ENCODE results near the gene EEF1A1.
"Not testable (repeated sequence)": the region's sequence is repeated elsewhere in the genome, so short reads cannot be mapped to it uniquely, and the experiment has no call there.

The EEF1A1 gene

GRCh38 chr6:73538116-73538779 is 17.4 kb upstream of the EEF1A1 start:
- DNase-seq (ENCODE audit: low read depth in 2 of 2), result no peak

GRCh38 chr6:73537677-73538076 is 16.8 kb upstream of the EEF1A1 start:
- no peak for DNase-seq (ENCODE audit: low read depth in 2 of 2)

GRCh38 chr6:73534628-73535027 is 13.8 kb upstream of the EEF1A1 start:
- no peak for DNase-seq (ENCODE audit: low read depth in 2 of 2)

GRCh38 chr6:73532293-73532692 is 11.5 kb upstream of the EEF1A1 start:
- no peak for DNase-seq (ENCODE audit: low read depth in 2 of 2)

- no peak for DNase-seq (ENCODE audit: low read depth in 2 of 2)
Observed at GRCh38 chr6:73528897-73529296, 8.1 kb upstream of the EEF1A1 start.

- no peak for DNase-seq (ENCODE audit: low read depth in 2 of 2)
Observed at GRCh38 chr6:73525546-73526330, 4.9 kb upstream of the EEF1A1 start.

GRCh38 chr6:73523434-73524123 is 2.7 kb upstream of the EEF1A1 start:
- DNase-seq (ENCODE audit: low read depth in 2 of 2), result no peak

- DNase-seq (ENCODE audit: low read depth in 2 of 2), result peak; percentile 72 to 73
Observed at GRCh38 chr6:73521351-73521985, 636 bp upstream of the EEF1A1 start.

GRCh38 chr6:73519926-73520687 is 725 bp downstream of the EEF1A1 start:
- peak in 1 of 2 experiments; percentile 39 for DNase-seq (ENCODE audit: low read depth in 2 of 2)

- not testable (repeated sequence) for DNase-seq (ENCODE audit: low read depth in 2 of 2)
Observed at GRCh38 chr6:73518982-73519881, 1.6 kb downstream of the EEF1A1 start.

- not testable (repeated sequence) for DNase-seq (ENCODE audit: low read depth in 2 of 2)
Observed at GRCh38 chr6:73518100-73518981, 2.5 kb downstream of the EEF1A1 start.

GRCh38 chr6:73516514-73517489 is 4.0 kb downstream of the EEF1A1 start:
- no peak for DNase-seq (ENCODE audit: low read depth in 2 of 2)

- no peak for DNase-seq (ENCODE audit: low read depth in 2 of 2)
Observed at GRCh38 chr6:73515204-73515655, 5.6 kb downstream of the EEF1A1 start.

GRCh38 chr6:73514746-73515110 is 6.1 kb downstream of the EEF1A1 start:
- no peak for DNase-seq (ENCODE audit: low read depth in 2 of 2)

- no peak for DNase-seq (ENCODE audit: low read depth in 2 of 2)
Observed at GRCh38 chr6:73513496-73513854, 7.4 kb downstream of the EEF1A1 start.

- DNase-seq (ENCODE audit: low read depth in 2 of 2), result no peak
Observed at GRCh38 chr6:73511796-73512195, 9.0 kb downstream of the EEF1A1 start.

GRCh38 chr6:73509851-73510250 is 11.0 kb downstream of the EEF1A1 start:
- DNase-seq (ENCODE audit: low read depth in 2 of 2), result no peak

- no peak for DNase-seq (ENCODE audit: low read depth in 2 of 2)
Observed at GRCh38 chr6:73508776-73509175, 12.1 kb downstream of the EEF1A1 start.
